ENCODE data around the gene PLEKHG4B. TPM values are rescaled to one million over a fixed set of nuclear protein-coding genes. Genes with fewer than 3 reads are reported as not detected.
"Not testable (repeated sequence)": the region's sequence is repeated elsewhere in the genome, so short reads cannot be mapped to it uniquely, and the experiment has no call there.

PLEKHG4B gene
- total RNA-seq, 2 experiments from 2014 or later: not detected

- Mint-ChIP-seq H3K27me3 (peaks cover 11% of the 10 kb centered on the region), H3K36me3 (no peaks in the 10 kb centered on the region), H3K4me1 (no peaks in the 10 kb centered on the region), H3K4me3 (no peak overlapping the region), H3K9me3 (ENCODE audit: low read depth) (no peaks in the 10 kb centered on the region), H3K27ac (no peak overlapping the region)
- DNase-seq (no peak), ATAC-seq (no peak)
- CTCF ChIA-PET: no interaction called here
Observed at GRCh38 chr5:70440-70839, 21.5 kb upstream of the PLEKHG4B start.

GRCh38 chr5:72316-73180, 19.4 kb upstream of the PLEKHG4B start:
- H3K36me3 Mint-ChIP-seq; H3K4me1 Mint-ChIP-seq; ATAC-seq; CTCF ChIA-PET; DNase-seq; H3K27me3 Mint-ChIP-seq; H3K4me3 Mint-ChIP-seq; H3K27ac Mint-ChIP-seq; H3K9me3 Mint-ChIP-seq (ENCODE audit: low read depth): not testable (repeated sequence)

- H3K27ac Mint-ChIP-seq, H3K4me3 Mint-ChIP-seq, H3K36me3 Mint-ChIP-seq: not testable (repeated sequence)
Observed at GRCh38 chr5:73181-73447, 18.9 kb upstream of the PLEKHG4B start.

GRCh38 chr5:73768-74502, 18.0 kb upstream of the PLEKHG4B start:
- Mint-ChIP-seq H3K4me1 (no peaks in the 10 kb centered on the region), H3K36me3 (no peaks in the 10 kb centered on the region), H3K27me3 (peaks cover 7% of the 10 kb centered on the region), H3K9me3 (ENCODE audit: low read depth) (no peaks in the 10 kb centered on the region), H3K4me3 (no peak overlapping the region), H3K27ac (no peak overlapping the region)
- CTCF ChIA-PET: no interaction called here
- DNase-seq (no peak), ATAC-seq (no peak)

More at GRCh38 chr5:73181-73447, 18.9 kb upstream of the PLEKHG4B start:
- H3K9me3 Mint-ChIP-seq (ENCODE audit: low read depth); H3K27me3 Mint-ChIP-seq; CTCF ChIA-PET; H3K4me1 Mint-ChIP-seq; ATAC-seq; DNase-seq: not testable (repeated sequence)

- no peak overlapping the region for H3K27ac Mint-ChIP-seq
- H3K27me3 Mint-ChIP-seq: peaks cover 7% of the 10 kb centered on the region
- no peaks in the 10 kb centered on the region for H3K9me3 Mint-ChIP-seq (ENCODE audit: low read depth)
- CTCF ChIA-PET: no interaction called here
- H3K36me3 Mint-ChIP-seq: no peaks in the 10 kb centered on the region
- DNase-seq (no peak), ATAC-seq (no peak)
- no peak overlapping the region for H3K4me3 Mint-ChIP-seq
- no peaks in the 10 kb centered on the region for H3K4me1 Mint-ChIP-seq
Observed at GRCh38 chr5:74503-75109, 17.4 kb upstream of the PLEKHG4B start.

- CTCF ChIA-PET: no interaction called here
- Mint-ChIP-seq H3K27ac (no peak overlapping the region), H3K4me3 (no peak overlapping the region), H3K36me3 (no peaks in the 10 kb centered on the region), H3K27me3 (peaks cover 3% of the 10 kb centered on the region), H3K9me3 (ENCODE audit: low read depth) (no peaks in the 10 kb centered on the region), H3K4me1 (no peaks in the 10 kb centered on the region)
- DNase-seq: peak; percentile 38
- no peak for ATAC-seq
Observed at GRCh38 chr5:75331-76320, 16.3 kb upstream of the PLEKHG4B start.

GRCh38 chr5:76358-77169, 15.4 kb upstream of the PLEKHG4B start:
- Mint-ChIP-seq H3K4me1 (no peaks in the 10 kb centered on the region), H3K9me3 (ENCODE audit: low read depth) (no peaks in the 10 kb centered on the region), H3K36me3 (no peaks in the 10 kb centered on the region), H3K27me3 (peaks cover 1% of the 10 kb centered on the region), H3K4me3 (no peak overlapping the region), H3K27ac (no peak overlapping the region)
- CTCF ChIA-PET: no interaction called here
- ATAC-seq (no peak), DNase-seq (peak; percentile 15)

- Mint-ChIP-seq H3K27me3 (no peaks in the 10 kb centered on the region), H3K36me3 (no peaks in the 10 kb centered on the region), H3K9me3 (ENCODE audit: low read depth) (no peaks in the 10 kb centered on the region), H3K4me3 (no peak overlapping the region), H3K4me1 (no peaks in the 10 kb centered on the region), H3K27ac (no peak overlapping the region)
- CTCF ChIA-PET: no interaction called here
- ATAC-seq (no peak), DNase-seq (no peak)
Observed at GRCh38 chr5:77170-77501, 14.8 kb upstream of the PLEKHG4B start.

- no peak overlapping the region for H3K4me3 Mint-ChIP-seq
- H3K4me1 Mint-ChIP-seq: no peaks in the 10 kb centered on the region
- no peak for DNase-seq
Observed at GRCh38 chr5:77546-77945, 14.4 kb upstream of the PLEKHG4B start.

GRCh38 chr5:77957-78804, 13.8 kb upstream of the PLEKHG4B start:
- Mint-ChIP-seq H3K27me3 (peaks cover 3% of the 10 kb centered on the region), H3K36me3 (no peaks in the 10 kb centered on the region), H3K9me3 (ENCODE audit: low read depth) (no peaks in the 10 kb centered on the region), H3K4me3 (no peak overlapping the region), H3K4me1 (no peaks in the 10 kb centered on the region), H3K27ac (no peak overlapping the region)
- CTCF ChIA-PET: no interaction called here
- ATAC-seq (peak; percentile 45), DNase-seq (no peak)

More at GRCh38 chr5:77546-77945, 14.4 kb upstream of the PLEKHG4B start:
- Mint-ChIP-seq H3K9me3 (ENCODE audit: low read depth) (no peaks in the 10 kb centered on the region), H3K36me3 (no peaks in the 10 kb centered on the region), H3K27me3 (no peaks in the 10 kb centered on the region), H3K27ac (no peak overlapping the region)
- no peak for ATAC-seq
- CTCF ChIA-PET: no interaction called here

- DNase-seq (no peak), ATAC-seq (no peak)
- H3K9me3 Mint-ChIP-seq (ENCODE audit: low read depth): no peaks in the 10 kb centered on the region
- no peak overlapping the region for H3K4me3 Mint-ChIP-seq
- H3K4me1 Mint-ChIP-seq: no peaks in the 10 kb centered on the region
- H3K36me3 Mint-ChIP-seq: no peaks in the 10 kb centered on the region
- H3K27me3 Mint-ChIP-seq: peaks cover 3% of the 10 kb centered on the region
- H3K27ac Mint-ChIP-seq: no peak overlapping the region
- CTCF ChIA-PET: no interaction called here
Observed at GRCh38 chr5:78805-79149, 13.2 kb upstream of the PLEKHG4B start.

GRCh38 chr5:79263-79662, 12.7 kb upstream of the PLEKHG4B start:
- Mint-ChIP-seq H3K36me3 (no peaks in the 10 kb centered on the region), H3K4me3 (no peak overlapping the region), H3K4me1 (no peaks in the 10 kb centered on the region), H3K9me3 (ENCODE audit: low read depth) (no peaks in the 10 kb centered on the region), H3K27ac (no peak overlapping the region), H3K27me3 (peaks cover 3% of the 10 kb centered on the region)
- no peak for ATAC-seq
- CTCF ChIA-PET: no interaction called here
- no peak for DNase-seq
